Measurements from ENCODE around the gene EPHX1.

The EPHX1 gene

DNA sequence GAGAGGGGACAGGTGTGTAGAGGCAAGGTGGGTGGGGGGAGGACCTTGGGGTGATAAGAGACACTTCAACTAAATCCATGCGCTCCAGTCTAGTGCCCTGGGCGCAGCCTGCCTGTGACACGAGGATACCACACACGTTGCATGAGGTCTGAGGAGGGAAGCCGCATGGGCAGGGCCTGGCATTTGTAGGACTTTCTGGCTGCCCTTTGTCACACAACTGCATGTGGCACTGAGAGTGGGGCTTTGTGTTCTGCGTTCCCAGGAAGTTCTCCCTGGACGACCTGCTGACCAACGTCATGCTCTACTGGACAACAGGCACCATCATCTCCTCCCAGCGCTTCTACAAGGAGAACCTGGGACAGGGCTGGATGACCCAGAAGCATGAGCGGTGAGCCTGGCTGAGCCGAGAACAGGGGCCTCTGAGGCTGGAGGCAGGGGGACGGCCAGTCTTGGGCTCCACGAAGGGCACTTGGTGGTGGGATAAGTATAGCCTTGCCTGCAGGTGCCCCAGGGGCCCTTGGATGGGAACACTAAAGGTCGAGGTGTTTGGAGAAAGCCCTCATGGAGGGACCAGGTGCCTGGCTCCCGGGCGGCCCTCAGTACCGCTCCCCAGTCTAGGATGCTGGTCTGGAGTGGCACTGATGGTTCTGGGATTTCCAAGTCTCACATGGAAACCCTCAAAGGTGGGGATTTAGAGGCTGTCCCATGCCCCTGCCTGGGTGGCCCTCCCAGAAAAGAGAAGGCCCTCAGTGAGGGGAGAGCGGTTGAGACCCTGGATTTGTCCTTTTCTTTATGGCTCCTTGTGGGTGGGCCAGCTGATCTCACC, 34.5 kb downstream of the EPHX1 start:
- DNase-seq, result no peak

DNA sequence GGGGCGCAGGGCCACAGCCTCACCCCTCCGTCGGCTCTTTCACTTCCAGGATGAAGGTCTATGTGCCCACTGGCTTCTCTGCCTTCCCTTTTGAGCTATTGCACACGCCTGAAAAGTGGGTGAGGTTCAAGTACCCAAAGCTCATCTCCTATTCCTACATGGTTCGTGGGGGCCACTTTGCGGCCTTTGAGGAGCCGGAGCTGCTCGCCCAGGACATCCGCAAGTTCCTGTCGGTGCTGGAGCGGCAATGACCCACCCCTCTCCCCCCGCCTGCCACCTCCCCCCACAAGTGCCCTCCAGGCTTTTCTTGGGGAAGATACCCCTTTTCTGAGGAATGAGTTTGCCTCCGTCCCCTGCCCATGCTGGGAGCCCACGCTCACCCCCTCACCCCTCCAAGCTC, 35.2 kb downstream of the EPHX1 start:
- no peak for DNase-seq

DNA sequence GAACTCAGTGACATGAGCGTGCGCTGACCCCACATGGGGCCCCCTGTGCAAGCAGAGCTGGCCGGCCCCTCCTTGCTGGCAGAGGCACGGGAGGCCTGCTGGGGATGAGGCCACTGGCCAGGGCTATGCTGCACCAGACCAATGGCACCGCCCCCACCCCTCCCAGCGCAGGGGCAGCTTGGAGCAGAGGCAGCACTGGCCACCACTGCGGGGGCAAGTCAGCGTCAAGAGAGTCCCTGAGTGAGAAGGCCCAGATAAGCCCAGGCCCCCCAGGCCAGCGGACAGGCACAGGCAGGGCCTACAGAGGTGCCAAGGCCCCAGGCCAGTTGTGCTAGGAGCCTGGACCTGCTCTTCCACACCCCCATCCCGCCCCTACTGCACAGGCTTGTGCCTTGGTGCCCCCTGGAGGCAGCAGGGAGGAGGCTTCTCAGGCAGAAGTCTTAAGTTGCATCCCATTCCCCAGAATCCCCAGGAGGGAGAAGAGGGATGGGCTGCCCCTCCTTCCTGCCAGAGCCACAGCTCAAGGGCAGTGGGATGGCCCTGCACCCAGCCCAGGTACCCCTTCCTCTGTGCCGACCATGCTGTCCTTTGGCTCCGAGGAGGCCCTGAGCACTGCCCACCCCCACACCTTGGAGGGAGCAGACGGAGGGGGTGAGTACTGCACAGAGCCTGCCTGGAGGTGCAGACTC, 35.8 kb downstream of the EPHX1 start:
- peak; percentile 47 to 71 for DNase-seq

DNA sequence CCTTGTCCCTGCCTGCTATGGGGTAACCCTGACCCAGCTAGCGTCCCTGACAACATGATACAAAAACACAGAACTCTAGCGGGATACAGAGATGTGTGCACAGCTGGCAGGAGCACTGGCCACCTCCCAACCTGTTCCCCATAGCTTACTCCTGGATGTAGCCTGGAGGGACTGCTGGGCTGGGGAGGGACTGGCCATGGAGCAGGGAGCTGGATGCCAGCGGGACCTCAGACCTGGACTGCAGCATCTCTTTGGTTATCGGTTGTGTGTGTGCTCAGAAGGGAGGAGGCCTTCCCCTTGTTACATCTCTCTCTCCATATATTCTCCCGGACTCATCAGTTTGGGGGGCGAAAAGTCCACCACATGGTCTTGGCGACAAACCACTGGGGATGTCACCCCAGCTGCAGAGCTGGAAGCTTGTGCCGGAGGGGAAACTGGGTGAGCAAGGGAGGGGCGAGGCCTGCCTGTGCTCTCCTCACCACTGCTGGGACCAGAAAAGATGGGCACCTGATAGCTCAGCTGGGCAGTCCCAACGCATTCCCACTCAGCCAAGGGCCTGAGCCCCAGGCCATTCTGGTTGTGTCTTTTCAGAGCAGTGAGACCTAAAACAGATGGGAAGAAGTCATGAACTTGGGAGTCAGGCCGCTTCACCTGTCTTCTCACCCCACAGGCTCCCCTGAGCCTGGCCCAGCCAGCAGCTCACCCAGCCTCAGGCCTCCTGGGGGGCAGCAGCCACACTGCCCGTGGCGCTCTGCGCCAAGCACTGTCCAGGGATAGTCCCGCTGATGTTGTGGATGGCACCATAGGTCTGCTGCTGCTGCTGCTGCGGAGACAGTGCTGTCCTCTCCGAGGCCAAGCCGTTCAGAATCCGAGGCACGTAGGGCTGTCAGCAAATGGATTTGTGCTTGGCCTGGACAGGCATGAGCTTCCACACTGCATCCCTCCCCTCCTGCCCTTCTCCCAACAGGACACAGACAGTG, 36.7 kb downstream of the EPHX1 start:
- DNase-seq, result no peak

DNA sequence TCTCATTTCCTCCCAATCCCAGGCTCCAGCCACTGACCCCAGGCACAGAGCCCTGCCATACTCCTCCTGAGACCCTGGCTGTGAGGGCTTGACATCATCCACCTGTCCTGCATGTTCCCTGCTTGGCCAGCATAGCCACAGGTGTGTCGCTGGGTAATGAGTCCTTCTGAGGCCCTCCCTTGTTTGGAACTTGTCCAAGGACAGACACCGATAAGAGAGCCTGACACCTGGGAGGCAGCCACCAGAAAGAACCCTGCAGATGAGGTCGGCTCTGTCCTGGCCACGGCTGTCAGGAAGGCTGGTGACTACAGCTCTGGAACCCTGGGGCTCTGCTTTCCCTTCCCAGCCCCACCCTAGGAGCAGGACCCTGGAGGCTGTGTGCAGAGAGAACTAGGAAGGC, 37.7 kb downstream of the EPHX1 start:
- no peak for DNase-seq

DNA sequence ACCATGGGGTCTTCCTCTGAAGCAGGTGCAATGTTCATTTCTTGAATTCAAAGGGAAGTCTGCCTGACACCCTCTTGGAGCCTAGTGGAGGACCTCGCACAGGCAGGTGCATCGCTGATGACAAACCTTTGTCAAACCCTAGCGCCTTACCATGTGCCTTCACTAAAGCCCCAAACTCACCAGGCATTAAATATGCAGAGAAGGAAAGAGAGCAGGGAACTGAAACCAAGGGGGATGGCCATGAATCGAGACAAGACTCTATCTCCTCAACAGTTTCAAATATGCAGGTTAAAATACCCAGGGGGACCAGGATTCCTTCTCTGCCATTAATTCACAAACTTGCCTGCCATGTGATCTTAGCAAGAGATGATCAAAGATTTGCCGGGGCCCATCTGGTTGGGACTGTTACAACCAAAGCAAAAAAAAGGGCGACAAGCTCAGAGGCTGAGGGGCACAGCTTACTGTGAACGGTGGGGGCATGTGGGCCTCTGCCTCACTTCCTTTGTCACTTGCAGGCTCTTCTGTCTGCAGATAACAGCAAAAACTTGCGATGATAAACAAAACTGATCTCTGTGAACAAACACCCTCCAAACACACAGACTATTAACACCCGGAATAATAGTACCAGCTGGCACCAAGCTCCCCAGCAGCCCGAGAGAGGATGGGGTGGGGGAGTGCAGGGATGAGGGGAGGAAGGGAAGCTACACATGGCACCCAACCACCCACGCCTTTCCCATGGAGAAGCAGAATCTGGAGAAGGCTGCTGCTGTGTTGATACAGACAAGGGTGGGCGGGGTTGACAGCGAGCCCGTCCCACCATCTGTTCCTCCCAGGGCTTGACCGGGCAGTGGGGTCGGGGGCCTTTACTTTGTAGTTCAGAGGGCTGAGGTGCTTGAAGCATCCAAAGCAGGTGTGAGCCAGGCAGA, 38.4 kb downstream of the EPHX1 start:
- DNase-seq, result no peak

DNA sequence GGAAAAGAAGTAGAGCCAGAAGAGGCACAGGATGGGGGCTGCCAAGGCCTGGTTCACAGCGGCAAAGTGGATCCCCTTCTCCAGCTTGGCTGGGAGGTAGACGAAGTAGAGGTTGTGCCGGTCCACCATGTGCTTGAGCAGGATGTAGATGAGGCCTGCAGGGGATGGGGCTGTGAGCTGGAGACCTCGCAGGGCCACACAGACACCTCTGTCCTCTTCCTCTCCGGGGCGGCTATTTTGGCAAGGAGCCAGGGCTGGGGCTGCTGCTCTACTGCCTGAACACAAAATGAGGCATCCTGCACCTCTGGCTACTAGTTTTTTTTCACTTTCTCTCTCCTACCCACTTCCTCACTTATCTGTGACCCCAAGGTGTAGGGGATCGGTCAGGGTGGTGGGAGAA, 40.0 kb downstream of the EPHX1 start:
- no peak for DNase-seq

DNA sequence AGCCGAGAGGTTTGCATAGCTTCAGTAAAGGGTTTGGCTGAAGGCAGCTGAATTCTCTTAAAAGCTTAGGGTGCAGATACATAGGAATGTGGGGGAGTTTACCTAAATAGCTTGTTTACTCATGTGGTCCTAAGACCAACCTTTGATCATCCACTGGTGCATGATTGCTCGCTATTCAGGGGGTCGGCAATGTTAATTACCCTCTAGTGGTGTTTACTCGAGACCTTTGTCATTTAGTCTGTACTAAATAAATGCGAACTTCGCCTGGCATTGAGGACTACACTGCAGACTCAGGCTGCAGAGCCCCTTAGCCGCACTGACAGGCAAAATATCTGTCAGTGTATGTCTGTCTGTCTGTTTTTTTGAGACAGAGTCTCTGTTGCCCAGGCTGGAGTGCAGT, 40.4 kb downstream of the EPHX1 start:
- no peak for DNase-seq

DNA sequence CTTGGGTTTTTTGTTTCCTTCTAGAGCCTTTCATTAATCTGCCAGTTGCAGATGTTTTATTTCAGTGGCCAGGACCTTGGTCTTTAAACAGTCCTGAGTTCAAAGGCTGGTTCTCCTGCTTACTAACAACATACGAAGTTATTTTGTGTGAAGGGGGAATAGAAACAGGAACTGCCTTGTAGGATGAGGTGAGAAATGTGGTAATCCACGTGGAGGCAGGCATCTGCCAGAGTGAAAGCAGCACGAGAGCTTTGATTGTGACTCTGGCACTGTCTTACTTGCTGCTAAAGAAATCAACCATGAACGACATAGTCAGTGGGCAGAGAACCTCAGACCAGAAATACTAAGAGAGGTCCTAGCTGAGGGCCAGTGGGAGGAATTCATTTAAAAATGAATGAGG, 41.9 kb downstream of the EPHX1 start:
- DNase-seq, result no peak

DNA sequence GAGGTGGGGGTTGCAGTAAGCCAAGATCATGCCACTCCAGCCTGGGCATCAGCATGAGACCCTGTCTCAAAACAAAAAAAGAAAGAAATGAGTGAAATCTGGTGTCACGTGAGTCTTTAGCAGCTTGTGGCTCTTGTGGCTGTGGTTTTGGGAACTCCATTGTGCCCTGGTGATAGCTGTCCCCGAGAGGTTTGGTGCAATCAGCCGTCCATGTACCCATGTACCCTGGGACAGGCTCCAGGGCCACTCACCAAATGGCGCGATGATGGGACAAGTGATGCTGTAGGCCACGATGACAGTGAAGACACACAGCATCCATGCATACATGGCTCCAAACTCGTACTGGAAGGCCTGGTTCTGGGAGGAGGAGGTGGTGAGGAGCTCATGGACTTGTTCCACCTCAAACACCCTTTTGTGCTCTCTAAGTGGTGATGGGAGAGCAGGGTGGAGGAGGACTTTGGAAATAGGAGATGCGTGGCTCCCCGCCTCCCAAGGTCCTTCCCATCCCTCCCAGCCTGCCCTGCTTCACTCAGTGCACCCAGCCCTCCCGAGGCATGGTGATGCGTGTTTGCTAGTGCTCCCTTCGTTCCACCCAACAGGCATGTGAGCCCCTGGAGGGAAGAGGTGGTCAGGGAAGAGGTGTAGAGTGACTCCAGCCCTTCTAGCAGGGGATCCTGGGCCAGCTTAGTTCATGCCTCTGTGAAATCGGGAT, 42.6 kb downstream of the EPHX1 start:
- DNase-seq, result no peak

DNA sequence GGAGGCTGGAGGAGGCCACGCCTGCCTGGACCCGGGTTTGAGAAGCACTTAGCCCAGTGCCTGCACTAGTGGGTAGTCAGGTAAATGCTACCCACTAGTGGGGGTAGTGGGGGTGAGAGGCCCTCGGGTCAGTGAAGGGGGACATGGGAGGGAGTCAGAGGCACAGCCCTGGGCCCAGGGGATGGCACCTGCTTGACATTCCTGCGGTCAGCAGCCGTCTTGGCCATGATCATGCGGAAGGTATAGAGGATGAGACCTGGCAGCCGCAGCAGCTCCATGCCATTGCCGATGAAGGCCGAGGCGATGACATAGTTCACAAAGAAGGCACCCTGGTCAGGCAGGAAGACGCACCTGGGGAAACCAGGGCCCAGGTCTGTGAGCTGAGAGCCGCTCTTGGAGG, 43.5 kb downstream of the EPHX1 start:
- no peak for DNase-seq

DNA sequence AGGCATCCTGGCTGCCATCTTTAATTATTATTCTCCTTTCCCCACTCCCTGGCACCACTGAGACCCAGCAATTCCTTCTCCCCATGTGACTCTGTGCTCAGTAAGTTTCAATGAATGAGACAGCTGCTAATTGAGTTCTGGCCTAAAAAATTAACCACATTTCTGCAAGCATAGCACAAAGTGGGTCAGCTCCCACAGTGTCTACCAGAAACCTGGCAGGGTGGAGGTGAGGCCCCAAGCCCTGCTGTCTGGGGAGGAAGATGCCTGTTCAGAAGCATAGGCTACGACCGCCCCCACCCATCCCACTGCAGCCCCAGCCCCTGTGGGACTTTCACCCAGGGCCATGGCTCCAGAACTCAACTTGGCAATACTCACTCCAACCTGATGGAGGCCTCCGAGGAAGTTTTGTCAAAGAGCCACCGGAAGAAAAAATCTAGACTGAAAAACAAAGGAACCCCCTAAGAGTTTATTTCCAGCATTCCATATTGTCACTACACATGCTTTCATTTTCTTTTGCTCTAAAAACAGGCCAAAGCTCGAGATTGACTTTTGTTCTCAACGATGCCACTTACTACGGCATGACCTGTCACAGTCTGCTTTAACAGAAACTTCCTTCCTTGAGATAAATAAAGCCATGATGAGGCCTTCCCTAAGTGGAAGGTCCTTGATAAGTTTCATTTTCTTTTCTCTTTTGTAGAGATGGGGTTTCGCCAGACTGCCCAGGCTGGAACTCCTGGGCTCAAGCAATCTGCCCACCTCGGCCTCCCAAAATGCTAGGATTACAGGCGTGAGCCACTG, 45.8 kb downstream of the EPHX1 start:
- DNase-seq, result no peak

DNA sequence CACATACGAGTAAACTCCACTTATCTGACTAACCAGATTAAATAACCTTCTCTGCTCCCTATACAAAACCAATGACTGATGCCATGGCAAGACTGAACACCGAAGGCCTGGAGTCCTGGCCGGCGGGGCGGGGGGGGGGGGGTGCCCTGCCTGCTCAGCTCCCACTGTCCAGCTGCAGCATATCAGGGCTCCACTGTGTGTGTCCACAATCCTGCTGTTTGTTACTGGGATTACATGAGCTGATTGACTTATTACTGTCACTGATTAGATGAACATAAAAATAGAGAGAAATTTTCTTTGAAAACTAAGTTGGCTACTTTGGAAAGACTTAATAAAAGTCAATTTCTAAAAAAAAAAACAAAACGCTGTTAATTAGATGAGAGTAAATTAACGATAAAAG, 47.3 kb downstream of the EPHX1 start:
- no peak for DNase-seq

DNA sequence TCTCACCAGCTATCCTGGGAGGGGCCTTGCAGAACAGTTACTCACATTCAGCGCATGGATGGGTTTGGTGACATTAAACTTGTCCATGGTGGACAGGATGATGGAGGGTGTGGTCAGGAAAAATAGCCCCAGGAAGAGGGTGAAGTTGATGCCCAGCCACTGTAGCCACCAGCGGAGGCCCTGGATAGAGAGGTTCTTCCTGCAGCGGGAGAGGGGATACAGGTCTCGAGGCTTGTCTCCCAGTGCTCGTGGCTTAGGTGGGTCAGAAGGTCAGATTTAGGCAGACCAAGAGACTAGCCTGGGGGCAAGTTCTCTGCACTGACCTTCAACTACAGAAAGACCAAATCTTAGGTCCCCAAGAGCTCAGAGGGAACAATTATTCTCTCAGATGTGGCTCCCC, 49.2 kb downstream of the EPHX1 start:
- DNase-seq, result no peak

DNA sequence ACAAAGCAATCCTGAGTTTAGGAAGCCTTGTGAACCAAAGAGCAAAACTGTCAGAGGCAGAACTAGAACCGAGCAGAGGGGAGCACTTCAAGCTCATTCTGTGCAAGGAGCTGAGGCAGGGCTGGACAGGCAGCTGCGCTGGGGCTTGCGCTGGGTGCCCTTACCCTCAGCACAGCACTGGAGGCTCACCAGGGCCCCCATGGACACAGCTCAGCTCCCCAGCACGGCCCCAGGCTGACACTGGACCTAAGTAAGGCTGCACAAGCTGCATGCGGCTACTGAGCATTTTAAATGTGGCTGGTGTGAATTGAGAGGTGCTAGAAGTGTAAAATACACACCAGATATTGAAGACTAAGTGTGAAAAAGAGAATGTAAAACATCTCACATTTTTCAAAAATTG, 50.2 kb downstream of the EPHX1 start:
- no peak for DNase-seq

DNA sequence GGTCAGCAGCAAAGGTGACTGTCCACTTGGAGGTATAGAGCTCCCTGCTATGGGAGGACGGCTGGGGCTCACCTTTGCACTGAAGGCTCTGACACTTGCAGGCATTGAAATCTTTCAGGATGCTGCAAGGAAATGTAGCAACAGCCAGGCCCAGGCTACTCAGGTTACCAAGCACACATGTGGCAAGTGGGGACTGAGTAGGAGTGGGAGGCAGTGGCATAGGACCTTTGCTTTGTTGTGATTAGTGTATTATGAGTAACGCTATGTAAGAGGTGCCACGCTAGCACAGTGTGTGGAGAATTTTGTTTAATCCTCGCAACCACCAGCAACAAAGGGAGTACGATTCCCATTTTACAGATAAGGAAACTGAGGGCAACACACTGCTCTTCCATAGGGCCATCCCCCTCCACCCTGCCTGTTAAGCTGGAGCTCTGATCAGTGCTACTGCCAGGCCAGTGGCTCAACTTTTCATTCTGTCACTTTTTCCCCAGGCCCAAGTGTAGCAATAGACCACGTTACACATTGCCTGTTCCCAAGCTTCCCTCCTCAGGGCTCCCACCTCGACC, 51.0 kb downstream of the EPHX1 start:
- no peak for DNase-seq

DNA sequence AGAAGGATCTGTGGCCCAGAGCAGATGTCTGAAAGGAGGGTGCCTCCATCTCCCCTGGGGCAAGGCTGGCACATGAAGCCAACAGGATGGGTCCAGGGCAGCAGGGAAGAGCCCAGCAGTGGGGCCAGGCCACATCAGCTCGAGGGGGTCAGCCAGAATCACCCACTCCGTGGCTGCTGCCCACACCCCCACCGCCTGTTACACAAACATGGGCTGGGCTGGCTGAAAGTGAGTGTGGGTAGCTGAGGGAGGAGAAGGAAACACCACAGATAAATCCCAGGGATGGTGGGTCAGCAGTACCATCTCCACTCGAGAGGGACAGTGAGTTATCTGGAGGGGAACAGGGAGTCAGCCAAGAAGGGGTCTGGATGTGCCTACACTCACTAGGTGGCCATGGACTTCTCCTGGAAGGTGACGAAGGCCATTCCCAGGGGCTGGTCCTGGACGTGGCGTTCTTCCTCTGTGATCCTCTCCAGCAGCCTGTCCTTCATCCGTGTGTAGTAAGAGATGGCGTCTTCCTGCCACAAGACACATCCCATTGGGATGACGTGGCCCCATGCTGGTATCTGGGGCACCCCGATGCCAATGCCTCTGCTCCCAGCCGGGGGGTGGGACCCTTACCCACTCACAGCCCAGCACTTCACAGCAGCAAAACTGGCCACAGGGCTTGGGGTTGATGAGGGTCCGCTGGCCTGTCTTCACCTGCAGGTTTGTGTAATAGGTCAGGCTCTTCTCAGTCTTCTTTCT, 52.1 kb downstream of the EPHX1 start:
- DNase-seq, result no peak

DNA sequence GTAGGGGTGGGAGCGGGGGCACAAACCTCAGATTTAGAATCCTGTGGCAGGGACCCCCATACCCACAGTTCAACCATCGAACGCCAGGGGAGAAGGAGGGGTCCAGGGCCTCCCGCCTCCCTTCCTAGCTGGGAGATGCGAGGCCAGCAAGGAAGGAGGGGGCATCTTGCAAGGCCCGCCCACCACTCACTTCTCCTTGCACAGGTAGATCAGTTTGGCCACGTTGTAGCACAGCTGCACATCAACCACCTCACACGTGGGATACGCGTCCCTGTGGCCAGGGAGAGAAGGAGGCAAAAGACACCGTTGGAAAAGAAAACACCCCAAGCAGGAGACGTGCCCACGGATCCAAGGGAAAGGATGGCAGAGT, 52.6 kb downstream of the EPHX1 start:
- DNase-seq, result no peak

DNA sequence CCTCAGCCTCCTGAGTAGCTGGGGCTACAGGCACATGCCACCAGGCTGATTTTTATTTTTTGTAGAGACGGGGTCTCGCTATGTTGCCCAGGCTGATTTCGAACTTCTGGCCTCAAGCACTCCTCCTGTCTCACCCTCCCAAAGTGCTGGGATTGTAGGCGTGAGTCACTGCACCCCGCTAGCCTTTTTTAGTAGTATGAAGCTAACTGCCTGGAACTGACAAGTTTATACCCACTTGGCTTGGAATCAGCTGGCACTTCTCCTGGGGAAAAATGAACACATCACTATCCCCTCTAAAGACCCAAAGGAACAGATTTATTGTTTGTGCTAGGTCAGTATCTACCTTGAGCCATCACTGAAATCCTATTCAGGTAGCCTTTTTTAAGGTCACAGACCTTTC, 53.2 kb downstream of the EPHX1 start:
- DNase-seq, result no peak

DNA sequence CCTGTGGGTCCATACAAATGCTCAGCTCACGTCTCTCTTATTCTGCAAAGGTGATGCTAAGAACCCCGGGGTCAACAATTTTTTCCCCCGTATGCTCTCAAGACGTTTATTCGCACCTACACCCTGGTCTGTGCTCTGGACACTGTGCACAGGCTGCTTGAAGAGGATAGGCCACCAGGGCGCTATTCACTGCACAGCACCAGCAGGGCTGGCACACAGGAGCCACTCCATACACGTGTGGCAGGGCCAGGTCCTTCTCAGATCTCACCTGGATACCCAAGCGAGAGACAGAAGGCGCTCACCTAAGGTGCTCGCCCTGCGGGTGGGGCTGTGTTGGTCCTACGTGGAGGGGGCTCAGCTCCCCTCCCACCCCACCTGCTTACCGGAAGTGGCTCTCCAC, 55.6 kb downstream of the EPHX1 start:
- no peak for DNase-seq
